ENCODE results near the gene SCGN.
"Not testable (repeated sequence)": the region's sequence is repeated elsewhere in the genome, so short reads cannot be mapped to it uniquely, and the experiment has no call there.

GRCh38 chr6:25748601-25749517, 96.8 kb downstream of the SCGN start:
- not testable (repeated sequence) for TF ChIP-seq CTCF (conservative IDR thresholded peaks at IDR 0.05); EZH2 (IDR thresholded peaks at IDR 0.05; ENCODE audit: low read depth)

Measured in PC-9 (cell line).